Left ventricle myocardium superior (tissue), 1 donor: ENCODE data around the gene BCAS4. TPM values are rescaled to one million over a fixed set of nuclear protein-coding genes. Genes with fewer than 3 reads are reported as not detected.
"Not testable (repeated sequence)": the region's sequence is repeated elsewhere in the genome, so short reads cannot be mapped to it uniquely, and the experiment has no call there.

Experiments
- ATAC-seq: fragments of 200-7000 bp; cut with Tn5 transposase; one replicate; pipeline ENCODE4 v1.9.1; 2020; ENCODE audit warnings: mild to moderate bottlenecking, moderate library complexity
- DNase-seq: peaks from one replicate; pipeline ENCODE4 v3.0.0-alpha.2; 2020
- intact Hi-C: fragments of 100-400 bp; cut with micrococcal nuclease; formaldehyde crosslinking; loops from one replicate; pipeline ENCODE4 v1.11.0; 2022
- total RNA-seq: library from RNA; stranded (reverse); fragmentation: NEBNext Ultra II Directional; extraction: Animal tissue kit (Norgen Biotek cat#: 25700); gene quantifications from one replicate; pipeline ENCODE4 v1.2.1, GENCODE V29; 2021
- donor health status: DM: no; HTN: yes; CAD: no; lungs with severe emphysema.

Gene BCAS4
- total RNA-seq, 1 donor from 2014 or later, result 3.2 TPM

DNA sequence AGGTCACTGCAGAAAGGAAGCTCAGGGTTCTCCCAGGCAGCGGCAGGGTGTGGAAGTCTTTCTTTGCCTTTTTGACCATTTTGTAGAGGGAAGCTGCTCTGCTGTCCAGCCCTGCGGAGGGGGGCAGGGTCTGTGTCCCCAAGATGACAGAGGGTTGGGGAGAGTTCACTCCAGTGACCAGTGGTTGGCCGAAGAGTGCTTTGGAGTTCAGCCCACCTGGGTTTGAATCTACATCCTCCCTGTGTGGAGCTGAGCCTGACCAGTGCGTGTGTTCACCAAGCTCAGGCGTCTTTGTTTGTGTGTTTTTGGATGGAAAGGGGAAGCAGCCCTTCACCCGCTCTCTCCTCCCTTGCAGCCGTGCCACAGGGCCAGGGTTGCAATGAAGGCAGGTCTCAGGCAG, 25.9 kb upstream of the BCAS4 start:
- DNase-seq, intact Hi-C loops: not testable (repeated sequence)
- ATAC-seq, result peak; percentile 10

DNA sequence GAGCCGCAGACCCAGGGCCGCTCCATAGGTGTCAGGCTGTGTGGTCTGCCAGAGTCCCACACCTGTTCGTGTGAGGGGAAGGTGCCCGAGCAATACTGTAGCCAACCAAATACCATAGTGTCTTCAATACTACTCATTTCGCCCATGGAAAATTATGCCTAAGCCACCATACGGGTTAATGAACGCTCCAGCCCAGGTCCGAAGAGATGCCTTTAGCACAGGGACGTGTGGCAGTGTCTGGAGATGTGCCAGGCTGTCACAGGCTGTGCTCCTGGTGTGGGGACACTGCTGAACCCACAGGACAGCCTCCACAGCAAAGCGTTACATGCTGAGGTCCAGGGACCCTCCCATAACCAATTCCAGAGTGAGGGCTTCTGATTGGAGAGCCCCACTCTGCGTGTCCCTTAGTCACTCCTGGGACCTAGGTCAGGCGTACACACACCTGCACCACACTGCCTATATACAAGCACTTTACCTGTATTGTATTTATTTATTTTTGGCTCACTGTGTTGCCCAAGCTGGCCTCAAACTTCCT, 25.2 kb upstream of the BCAS4 start:
- DNase-seq, intact Hi-C loops: not testable (repeated sequence)
- peak; percentile 41 for ATAC-seq

DNA sequence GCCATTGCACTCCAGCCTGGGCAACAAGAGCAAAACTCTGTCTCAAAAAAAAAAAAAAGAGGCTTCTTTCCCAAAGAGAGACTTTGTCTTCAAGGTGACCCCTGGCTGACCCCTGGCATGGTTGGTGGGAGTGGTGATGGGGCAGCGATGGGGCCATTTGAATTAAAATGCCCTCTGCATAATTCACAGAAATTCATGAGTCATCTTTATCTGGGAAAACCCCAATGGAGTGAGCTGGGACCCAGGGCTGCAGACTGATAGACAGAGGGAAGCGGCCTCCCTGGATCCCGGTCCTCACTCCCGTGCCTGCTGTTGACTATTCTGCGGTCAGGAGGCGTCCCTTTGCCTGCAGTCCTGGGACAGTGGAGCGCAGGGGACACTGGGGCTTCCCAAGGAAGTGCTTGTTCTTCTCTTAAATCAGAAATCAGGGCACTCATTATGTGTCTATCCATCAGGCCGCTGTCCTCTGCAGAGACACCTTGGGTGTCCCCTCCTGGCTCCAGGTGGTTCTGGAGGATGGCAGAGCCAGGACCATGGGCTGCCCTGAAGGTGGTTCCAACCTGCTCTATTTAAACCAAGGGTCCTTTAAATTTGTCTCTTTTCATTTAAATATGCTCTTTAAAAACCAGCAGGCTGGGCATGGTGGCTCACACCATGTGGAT, 23.3 kb upstream of the BCAS4 start:
- DNase-seq, intact Hi-C loops, ATAC-seq: not testable (repeated sequence)

DNA sequence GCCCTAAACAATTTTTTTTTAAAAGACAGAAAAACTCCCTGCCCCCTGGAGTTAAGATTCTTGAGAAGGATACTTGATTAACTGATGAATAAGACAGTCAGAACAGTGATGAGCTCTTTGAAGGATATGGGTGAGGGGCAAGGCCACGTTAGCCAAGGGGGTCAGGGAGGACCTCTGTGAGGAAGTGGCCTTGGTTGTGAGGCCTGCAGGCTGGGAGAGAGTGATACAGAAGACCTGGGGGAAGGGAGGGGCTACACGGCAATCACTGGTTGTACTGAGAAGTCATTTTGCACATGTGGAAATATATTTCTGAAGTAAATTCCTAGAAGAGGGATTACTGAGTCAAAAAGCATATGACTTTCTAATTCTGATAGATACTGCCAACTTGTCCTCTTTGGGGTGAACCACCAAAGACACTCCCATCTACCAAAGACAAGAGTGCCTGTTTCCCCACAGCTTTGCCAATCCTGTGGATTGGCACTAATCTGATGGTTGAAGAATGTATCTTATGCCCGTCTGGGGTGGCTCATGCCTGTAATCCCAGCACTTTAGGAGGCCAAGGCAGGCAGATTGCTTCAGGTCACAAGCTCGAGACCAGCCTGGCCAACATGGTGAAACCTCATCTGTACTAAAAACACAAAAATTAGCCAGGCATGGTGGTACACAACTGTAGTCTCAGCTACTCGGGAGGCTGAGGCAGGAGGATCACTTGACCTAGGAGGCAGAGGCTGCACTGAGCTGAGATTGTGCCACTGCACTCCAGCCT, 22.3 kb upstream of the BCAS4 start:
- intact Hi-C loops, result no loop called here
- DNase-seq, result no peak
- no peak for ATAC-seq

DNA sequence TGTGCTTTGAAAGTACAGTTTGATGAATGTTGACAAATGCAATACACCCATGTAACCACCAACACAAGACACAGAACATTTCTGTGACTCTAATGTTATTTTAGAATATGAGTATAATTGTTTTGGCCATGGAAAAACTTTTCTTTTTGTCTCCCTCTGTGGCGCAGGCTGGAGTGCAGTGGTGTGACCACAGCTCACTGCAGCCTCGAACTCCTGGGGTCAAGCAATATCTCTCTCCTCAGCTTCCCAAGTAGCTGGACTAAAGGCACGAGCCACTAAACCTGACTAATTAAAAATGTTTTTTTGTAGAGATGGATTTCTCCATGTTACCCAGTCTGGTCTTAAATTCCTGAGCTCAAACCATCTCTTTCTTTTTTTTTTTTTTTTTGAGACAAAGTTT, 20.3 kb upstream of the BCAS4 start:
- intact Hi-C loops, result no loop called here
- no peak for DNase-seq
- no peak for ATAC-seq

DNA sequence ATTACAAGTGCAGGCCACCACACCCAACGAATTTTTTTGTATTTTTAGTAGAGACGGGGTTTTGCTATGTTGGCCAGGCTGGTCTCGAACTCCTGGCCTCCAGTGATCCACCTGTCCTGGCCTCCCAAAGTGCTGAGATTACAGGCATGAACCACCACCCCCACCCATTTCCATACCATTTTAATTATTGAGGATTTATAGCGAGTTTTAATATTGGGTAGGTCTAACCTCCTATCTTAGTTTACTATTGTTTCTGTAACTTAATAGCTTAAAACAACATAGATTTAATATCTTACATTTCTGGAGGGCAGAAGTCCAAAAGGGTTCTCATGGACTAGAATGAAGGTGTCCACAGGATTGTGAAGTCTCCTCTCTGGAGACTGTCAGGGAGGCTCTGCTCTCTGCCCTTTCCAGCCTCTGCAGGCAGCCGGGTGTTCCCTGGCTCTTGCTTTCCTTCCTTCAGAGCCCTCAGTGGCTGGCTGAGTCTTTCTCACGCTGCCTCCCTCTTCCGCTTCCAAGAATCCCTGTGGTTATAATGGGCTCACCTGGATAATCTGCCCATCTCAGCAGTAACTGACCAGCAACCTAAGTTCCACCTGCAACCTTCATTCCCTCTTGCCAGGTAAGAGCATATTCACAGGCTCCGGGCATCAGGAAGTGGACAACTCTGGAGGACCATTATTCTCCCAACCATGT, 18.6 kb upstream of the BCAS4 start:
- intact Hi-C loops, result no loop called here
- DNase-seq (no peak), ATAC-seq (no peak)

DNA sequence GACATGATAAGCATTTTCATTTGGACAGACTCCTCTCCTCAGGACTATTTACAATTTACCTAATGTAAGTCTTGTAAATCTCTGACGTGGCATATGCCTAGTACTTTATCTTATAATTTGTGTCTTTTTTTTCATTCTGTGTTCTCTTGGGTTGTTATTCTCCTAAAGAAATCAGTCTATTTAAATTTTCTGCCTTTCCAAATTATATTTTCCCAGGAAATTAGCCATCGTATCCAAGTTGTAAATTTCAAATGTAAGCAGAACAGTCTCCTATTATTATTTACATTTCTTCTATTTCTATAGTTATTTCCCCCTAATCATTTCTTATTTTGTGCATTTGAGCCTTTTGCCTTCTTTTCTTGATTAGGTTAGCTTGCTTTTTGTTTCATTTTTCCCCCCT, 17.5 kb upstream of the BCAS4 start:
- intact Hi-C loops, result no loop called here
- DNase-seq (no peak), ATAC-seq (no peak)

DNA sequence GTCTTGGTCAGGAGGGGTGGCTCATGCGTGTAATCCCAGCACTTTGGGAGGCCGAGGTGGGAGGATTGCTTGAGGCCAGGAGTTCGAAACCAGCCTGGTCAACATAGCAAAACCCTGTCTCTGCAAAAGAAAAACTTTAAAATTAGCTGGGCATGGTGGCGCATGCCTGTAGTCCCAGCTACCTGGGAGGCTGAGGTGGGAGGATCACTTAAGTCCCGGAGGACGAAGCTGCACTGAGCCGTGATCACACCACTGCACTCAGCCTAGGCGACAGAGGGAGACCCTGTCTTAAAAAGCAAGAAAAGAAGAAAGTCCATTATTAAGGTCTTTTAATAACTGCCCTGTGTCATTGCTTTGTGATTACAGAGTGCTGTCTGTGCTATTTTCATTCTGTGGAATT, 15.9 kb upstream of the BCAS4 start:
- not testable (repeated sequence) for DNase-seq, ATAC-seq

DNA sequence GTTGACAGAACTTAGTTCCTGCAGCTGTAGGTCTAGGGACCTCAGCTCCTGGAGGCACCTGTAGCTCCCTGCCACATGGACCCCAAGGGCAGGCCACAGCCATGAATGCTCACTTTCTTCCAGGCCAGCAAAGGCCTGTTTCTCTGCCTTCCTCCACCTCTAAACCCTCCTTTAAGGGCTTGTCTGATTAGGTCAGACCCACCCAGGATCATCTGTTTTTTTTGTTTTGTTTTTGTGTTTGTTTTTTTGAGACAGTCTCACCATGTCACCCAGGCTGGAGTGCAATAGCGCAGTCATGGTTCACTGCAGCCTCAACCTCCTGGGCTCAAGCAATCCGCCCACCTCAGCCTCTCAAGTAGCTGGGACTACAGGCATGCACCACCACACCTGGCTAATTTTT, 11.5 kb upstream of the BCAS4 start:
- no peak for ATAC-seq
- intact Hi-C loops, result no loop called here
- no peak for DNase-seq

More for the DNA sequence above, 15.9 kb upstream of the BCAS4 start:
- intact Hi-C loops, result not testable (repeated sequence)

DNA sequence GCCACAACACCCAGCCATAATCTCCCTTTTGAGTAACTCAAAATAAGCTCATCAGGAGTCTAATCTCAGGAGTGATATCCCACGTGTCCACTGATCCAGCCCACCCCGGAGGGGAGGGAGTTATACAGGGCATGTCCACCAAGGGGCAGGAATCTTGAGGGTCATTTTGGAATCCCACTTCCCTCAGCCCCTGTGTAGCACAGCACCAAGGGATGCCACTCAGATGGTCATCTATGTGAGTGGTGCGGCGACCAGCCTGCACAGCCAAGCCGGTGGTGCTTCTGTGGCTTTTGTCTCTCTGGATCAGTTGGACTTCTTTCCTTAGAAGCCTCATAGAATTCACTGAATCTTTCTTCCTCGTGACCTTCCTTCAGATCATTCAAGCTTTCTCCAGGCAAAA, 11.0 kb upstream of the BCAS4 start:
- intact Hi-C loops, result no loop called here
- DNase-seq, result no peak

DNA sequence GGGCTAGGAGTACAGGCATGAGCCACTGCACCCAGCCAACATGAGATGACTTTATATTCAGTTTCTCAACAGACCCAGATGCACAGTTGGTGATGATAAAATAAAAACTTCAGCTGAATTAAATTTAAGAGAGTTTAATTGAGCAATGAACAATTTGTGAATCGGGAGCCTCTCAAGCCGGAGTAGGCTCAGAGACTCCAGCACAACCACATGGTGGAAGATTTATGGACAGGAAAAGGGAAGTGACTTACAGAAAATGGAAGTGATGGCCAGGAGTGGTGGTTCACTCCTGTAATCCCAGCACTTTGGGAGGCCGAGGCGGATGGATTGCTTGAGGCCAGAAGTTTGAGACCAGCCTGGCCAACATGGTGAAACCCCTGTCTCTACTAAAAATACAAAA, 10.4 kb upstream of the BCAS4 start:
- ATAC-seq (no peak), DNase-seq (no peak)
- intact Hi-C loops, result no loop called here

More for the DNA sequence above, 11.0 kb upstream of the BCAS4 start:
- no peak for ATAC-seq

DNA sequence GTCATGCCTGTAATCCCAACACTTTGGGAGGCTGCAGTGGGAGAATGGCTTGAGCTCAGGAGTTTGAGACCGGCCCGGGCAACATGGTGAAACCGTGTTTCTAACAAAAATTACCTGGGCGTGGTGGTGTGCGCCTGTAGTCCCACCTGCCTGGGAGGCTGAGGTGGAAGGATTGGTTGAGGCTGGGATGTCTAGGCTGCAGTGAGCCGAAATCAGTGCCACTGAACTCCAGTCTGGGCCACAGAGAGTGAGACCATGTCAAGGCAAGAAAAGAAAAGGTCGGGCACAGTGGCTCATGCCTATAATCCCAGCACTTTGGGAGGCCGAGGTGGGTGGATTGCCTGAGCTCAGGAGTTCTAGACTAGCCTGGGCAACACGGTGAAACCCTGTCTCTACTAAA, 8.2 kb upstream of the BCAS4 start:
- intact Hi-C loops, result no loop called here
- DNase-seq (no peak), ATAC-seq (no peak)

DNA sequence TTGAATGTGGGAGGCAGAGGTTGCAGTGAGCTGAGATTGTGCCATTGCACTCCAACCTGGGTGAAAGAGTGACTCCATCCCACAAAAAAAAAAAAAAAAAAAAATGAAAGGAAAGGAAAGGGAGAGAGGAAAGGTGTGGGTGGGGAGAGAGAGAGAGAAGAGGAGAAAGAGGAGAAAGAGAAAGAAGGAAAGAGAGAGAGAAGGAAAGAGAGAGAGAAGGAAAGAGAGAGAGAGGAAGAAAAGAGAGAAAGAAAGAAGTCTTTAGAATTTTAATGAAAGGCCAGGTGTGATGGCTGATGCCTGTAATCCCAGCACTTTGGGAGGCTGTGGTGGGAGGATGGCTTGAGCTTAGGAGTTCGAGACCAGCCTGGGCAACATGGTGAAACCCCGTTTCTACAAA, 7.7 kb upstream of the BCAS4 start:
- no peak for DNase-seq
- intact Hi-C loops, result no loop called here
- ATAC-seq, result no peak

DNA sequence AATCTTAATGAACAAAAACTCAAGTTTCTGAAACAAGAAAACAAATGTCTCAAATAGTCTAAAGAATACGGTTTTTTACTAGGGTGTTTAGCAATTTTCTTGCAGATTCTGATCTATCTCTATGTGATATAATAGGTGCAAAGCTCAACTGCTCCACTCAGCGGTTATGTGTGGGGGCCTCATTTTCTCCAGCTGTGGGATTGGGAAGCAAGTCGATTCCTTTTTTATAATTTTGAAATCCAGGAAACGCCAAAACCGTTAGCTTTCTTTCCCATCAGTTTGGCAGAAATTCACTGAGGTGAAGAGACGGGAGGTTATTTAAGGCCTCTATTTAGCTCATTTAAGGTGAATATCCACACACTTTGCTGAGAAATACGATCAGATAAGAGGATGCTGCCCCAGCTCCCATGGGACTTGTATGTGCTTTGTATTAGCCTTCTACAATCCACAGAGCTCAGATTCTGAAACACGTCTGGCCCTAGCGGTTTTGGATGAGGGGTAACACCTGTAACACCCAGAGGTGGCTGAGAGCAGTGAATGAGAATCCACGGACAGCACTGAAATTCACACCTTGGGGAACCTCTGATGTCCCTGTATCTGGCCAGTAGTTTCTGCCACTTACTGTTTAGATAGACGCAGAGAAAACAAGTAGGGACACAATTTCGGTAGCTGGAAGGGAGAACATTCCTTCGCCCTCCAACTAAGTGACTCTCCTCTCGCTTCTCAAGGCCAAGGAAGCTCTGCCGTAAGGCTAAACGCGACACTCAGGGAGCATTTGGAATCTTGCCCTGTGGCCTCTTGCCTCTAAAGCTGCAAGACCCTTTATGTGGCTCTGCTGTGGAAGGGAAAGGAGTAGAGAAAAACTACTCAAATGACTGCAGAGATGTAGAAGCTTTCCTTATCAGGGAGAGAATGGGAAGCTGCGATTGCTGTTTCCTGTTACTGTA, 6.5 kb upstream of the BCAS4 start:
- DNase-seq (no peak), ATAC-seq (no peak)
- intact Hi-C loops, result no loop called here

DNA sequence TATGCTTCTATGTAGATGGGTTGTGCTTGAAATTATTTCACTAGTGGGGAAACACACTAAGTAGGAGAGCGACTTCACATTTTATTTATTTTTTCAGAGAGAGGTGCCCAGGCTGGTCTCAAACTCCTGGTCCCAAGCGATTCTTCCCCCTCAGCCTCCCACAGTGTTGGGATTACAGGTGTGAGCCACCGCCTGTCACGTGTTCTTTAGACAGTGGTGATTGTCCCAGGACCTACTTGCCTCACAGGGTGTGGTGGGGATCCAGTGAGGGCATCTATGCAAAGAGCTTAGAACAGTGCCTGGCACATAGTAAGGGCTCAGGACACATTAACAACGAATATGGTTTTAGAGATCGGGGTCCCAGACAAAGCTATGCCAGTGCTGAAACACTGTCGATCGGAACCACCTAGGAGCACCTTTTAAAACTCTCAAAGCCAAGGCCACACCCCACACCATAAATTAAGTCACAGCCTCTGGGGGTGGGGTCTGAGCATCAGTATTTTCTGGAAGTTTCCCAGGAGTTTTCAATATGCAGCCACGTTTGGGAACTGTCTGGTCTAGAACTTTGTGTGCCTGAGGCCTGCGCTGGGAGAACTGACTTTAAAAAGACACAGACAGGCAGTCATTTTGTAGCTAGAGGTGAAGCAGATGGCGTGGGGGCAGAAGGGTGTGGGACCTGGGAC, 4.8 kb upstream of the BCAS4 start:
- ATAC-seq (no peak), DNase-seq (no peak)
- intact Hi-C loops, result no loop called here

DNA sequence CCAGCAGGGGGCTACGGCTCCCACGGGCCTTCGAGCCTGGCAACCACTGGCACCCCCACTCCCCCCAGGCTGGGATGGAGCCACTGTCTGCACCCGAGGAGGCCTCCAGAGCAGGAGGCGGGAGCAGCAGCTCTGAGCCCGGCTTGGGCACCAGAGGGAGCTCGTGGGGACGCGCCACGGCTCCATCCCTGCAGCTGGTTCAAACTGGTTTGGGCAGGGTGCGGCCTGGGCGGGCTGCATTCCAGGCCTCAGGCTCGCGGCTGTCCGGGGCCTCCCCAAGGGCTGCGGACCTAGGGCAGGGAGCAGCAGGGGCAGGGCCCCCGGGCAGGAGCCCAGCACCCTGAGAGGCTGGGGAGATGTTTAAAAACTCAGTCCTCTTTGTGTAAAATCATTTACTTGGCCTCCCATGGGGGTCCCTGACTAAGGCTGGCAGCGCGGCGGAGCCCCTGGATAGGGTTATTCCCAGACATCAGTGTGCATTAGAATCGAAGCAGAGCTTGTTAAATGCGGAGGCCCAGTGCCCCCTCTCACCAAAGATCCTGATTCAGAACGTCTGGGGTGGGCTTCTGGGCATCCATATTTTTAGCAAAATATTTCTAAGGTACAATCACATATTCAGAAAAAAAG, 4.1 kb upstream of the BCAS4 start:
- intact Hi-C loops, result no loop called here
- ATAC-seq, result peak; percentile 83
- DNase-seq, result peak; percentile 91

DNA sequence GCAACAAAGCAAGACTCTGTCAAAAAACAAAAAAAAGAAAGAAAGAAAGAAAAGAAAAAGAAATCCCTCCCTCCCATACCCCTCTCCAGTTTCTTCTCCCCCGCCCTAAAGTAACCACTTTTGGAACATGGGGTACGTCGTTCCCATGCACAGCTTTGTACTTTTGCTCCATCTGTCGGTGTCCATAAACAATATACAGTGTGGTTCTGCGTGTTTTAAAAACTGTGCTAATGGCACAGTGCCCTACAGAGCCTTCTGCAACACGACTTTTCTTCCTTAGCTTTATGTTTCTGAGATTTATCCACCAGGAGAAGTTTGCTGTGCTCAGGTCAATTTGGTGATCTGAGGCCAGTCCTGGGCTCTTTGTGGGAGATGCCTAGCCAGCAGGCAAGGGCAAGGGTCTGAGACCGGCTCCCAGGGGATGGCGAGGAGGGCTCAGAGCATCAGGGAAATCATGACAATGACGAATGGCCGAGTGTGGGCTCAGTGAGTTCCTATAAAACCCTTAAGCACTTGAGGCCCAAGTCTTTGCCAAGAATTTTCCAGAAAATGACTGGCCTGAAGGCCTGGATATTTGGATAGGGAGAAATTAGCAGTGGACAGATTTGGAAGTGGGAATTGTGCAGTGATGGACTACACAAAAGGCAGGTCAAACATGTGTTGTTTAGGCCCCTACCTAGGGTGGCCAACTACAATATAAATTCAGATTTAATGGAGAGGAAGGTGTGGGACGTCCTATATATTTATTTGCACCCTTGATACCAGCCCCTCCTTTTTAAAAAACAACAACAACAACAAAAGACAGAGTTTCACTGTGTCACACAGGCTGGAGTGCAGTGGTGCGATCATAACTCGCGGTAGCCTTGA, 1.9 kb upstream of the BCAS4 start:
- DNase-seq (no peak), ATAC-seq (no peak)
- intact Hi-C loops, result no loop called here
